ENCODE measurements around the gene ZFAND5.

ZFAND5 gene

GRCh38 chr9:72322259-72322658 lies 42.7 kb downstream of the ZFAND5 start:
- no peak for DNase-seq (ENCODE audit: low spot score)

- no peak for DNase-seq (ENCODE audit: low spot score)
Measured at GRCh38 chr9:72315510-72316311, 49.3 kb downstream of the ZFAND5 start.

DNA sequence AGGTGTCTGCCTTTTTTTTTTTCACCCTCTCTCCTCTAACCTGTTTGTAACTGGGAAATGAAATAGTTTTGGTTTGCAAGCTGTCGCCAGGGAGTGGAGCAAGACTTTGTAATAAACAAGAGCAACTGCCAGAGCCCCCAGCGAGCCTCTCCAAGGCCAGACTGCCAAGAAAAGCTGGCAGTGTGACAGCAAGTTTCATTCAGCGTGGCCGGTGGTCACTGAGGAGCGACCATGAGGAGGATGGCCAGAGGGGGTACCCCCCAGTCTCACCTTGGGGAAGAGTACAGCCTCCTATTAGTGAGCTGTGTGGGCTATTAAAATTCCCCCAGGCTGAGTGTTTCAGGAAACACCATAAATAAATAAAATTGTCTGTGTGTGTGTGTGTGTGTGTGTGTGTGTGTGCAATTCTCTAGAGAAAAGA lies 49.9 kb downstream of the ZFAND5 start:
- DNase-seq (ENCODE audit: low spot score), result no peak

DNA sequence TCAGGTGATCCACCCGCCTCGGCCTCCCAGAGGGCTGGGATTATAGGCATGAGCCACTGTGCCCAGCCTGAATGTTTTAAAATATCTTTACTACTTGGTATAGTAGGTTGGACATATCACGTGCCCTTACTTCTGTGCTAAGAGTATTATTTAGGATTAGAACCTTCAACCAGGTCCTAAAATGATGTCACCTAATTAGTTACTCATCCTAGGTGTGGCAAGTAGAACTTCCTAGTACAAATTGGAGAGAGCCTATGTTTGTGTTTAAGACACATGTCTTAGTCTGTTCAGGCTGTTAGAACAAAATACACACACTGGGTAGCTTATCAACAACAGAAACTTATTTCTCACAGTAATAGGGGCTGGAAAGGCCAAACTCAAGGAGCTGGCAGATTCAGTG lies 51.5 kb downstream of the ZFAND5 start:
- no peak for DNase-seq (ENCODE audit: low spot score)

GRCh38 chr9:72312386-72312987 lies 52.5 kb downstream of the ZFAND5 start:
- DNase-seq (ENCODE audit: low spot score), result no peak

DNA sequence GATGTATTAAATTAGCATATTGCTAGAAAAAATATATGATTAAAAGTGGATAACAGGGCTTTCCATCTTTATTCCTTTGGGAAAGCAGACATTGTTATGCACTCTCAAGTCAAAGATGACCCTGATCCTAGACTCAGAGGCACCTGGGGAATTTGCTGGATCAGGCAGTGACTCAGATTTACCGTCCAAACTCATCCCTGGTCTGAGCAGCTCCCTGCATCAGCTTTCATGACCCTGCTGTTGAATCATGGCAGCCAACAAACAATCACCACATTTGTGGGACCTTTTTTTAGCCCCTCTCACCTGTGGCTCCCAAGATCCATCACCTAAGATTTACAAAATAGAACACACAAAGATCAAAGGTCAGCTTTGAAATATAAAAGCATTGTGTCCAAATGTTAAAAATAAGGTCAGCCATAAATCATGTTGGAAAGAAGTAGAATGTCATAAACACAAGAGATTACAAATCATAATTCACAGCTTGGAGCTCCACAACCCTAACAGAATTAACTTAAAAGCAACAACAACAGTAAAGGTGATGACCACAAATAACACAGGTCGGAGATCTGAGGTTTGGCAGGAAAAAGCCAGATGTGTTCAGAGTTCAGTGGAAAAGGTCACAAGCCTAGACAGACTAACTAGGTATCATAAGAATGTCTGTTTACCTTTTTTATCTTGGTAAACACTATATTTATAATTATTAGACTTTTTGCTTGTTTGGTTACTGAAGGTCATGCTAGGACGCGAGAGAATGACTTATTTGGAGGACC lies 55.5 kb downstream of the ZFAND5 start:
- no peak for DNase-seq (ENCODE audit: low spot score)

- no peak for DNase-seq (ENCODE audit: low spot score)
Measured at GRCh38 chr9:72306761-72307160, 58.2 kb downstream of the ZFAND5 start.

DNA sequence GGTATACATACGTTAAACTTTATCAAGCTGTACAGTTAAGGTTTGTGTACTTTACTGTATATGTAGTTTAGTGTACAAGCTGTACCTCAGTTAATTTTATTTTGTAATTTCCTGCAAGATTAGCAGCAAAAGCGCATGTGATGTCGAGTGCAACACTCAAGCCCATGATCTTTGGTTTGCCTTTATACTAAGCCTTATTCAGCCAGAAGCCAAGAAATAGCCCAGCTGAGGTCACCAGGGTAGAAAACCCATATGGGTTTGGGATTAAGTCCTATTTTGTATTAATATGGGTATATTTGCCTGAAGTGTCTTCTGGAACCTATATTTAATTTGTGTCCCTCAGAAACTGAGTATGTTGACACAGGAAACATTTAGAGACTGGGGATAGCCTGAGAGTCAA lies 59.3 kb downstream of the ZFAND5 start:
- DNase-seq (ENCODE audit: low spot score), result no peak

DNA sequence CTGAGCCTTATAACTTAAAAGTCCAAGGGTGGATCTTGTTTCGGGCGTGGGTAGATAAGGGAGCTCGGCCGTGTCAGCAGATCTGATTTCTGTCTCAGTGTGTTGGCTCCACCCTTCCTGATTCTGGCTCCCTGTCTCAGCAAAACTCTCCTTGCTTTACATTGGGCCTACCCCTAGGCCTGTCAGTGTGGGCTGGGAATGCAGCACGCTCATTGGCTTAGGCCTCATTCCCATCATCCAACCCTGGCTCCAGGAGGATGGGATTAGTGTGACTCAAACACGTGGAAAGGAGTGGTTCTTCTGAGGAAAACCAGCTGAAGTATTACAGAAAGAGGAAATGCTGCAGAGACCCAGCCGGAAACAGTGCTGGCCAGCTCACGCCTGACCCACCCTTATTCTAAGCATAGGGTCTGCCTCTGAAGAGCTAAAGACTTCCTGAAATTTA lies 59.9 kb downstream of the ZFAND5 start:
- peak; percentile 9 for DNase-seq (ENCODE audit: low spot score)

DNA sequence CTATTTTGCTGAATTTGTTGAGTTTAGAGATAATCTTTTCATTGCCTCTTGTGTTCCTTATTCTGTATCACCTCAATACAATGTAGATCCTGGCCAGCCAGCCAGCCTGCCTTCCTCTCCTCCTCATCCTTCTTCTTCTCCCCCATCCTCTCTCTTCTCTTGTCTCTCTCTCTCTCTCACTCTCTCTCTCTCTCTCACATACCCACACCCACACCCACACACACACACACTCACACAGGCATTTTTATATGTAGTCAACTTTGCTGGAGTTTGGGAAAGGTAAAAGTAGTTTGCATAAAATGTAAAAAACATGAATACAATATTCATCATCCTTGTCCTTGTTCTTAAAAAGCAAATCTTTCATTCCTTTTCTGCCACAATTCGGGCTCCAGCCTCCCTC lies 60.5 kb downstream of the ZFAND5 start:
- no peak for DNase-seq (ENCODE audit: low spot score)
